GM10248 (cell line): ENCODE measurements around the gene AGPAT4.
"Not testable (repeated sequence)": the region's sequence is repeated elsewhere in the genome, so short reads cannot be mapped to it uniquely, and the experiment has no call there.

Source experiments
- CTCF ChIA-PET: fragments of 300-600 bp; sonication (Branson Sonifier 250); formaldehyde crosslinking; extraction: SDS; loops from one replicate; lab custom pipeline; 2021; ENCODE audit warnings: antibody characterized with exemption; lab: Yijun Ruan, JAX
- POLR2A ChIA-PET: fragments of 350-650 bp; sonication (Branson Sonifier 250); formaldehyde crosslinking; extraction: SDS; loops from one replicate; lab custom pipeline; 2020; ENCODE audit warnings: antibody characterized with exemption; lab: Yijun Ruan, JAX
- DNase-seq: peaks from one replicate; pipeline ENCODE4 v3.0.0; 2012; ENCODE audit errors: extremely low spot score
- TF ChIP-seq, protein P1 (sequence below): IDR thresholded peaks from 2 replicates; pipeline ENCODE4 v1.5.1; 2012; ENCODE audit warnings: mild to moderate bottlenecking, low read depth; ENCODE audit errors: extremely low read depth, missing control alignments, control extremely low read depth

The AGPAT4 gene, protein sequence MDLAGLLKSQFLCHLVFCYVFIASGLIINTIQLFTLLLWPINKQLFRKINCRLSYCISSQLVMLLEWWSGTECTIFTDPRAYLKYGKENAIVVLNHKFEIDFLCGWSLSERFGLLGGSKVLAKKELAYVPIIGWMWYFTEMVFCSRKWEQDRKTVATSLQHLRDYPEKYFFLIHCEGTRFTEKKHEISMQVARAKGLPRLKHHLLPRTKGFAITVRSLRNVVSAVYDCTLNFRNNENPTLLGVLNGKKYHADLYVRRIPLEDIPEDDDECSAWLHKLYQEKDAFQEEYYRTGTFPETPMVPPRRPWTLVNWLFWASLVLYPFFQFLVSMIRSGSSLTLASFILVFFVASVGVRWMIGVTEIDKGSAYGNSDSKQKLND

DNA sequence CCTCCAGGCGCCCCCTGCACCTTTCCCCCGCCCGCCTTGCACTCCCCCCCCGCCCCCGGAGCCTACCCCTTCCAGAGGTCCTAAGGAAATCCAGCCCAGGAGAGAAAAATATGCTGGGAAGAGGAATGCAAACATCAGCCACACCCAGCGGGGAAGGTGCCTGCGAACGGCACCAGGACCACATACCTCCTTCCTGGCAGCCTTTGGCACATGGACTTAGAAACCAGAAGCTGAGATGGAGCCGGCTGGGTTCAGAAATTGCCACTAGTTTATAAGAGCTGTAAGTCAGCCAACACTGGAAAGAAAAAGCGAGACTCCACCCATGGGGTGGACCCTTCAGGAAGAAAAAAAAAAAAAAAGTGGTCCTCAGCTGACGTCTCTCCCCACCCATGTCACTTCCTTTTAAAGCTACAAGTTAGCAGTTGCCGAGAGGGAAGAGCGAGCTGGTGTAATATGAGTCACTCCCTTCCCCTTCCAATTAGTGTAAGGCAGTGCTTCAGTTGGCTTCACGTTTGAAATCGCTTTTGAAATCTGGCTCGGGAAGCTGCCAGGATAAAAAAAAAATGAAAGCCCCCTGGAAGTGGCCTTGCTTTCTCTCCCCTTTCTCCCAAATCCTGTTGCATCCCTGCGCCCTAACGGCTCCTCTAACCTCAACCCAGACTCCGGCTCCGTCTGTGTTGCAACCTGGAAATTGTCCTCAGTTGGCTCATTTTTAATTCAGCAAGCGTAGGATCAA lies at the start of gene AGPAT4:
AGPAT4 (minus strand) TSS at position 310 of the 736 bp plus-strand sequence. CDS start 41,848 bp downstream, outside the sequence.
- ChIA-PET POLR2A (interaction anchor here (0.6 to 1.0 kb wide), 5 partner anchors 12 to 1336 kb away, joined by 3 to 5 read pairs (median 3); no protein-coding TSS in a partner anchor), CTCF (interaction anchor here (0.7 to 1.6 kb wide), 5 partner anchors 9 to 343 kb away, joined by 3 read pairs; no protein-coding TSS in a partner anchor)
- peak; percentile 89 for DNase-seq
- TF ChIP-seq, protein P1, sequence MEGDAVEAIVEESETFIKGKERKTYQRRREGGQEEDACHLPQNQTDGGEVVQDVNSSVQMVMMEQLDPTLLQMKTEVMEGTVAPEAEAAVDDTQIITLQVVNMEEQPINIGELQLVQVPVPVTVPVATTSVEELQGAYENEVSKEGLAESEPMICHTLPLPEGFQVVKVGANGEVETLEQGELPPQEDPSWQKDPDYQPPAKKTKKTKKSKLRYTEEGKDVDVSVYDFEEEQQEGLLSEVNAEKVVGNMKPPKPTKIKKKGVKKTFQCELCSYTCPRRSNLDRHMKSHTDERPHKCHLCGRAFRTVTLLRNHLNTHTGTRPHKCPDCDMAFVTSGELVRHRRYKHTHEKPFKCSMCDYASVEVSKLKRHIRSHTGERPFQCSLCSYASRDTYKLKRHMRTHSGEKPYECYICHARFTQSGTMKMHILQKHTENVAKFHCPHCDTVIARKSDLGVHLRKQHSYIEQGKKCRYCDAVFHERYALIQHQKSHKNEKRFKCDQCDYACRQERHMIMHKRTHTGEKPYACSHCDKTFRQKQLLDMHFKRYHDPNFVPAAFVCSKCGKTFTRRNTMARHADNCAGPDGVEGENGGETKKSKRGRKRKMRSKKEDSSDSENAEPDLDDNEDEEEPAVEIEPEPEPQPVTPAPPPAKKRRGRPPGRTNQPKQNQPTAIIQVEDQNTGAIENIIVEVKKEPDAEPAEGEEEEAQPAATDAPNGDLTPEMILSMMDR: no peak

DNA sequence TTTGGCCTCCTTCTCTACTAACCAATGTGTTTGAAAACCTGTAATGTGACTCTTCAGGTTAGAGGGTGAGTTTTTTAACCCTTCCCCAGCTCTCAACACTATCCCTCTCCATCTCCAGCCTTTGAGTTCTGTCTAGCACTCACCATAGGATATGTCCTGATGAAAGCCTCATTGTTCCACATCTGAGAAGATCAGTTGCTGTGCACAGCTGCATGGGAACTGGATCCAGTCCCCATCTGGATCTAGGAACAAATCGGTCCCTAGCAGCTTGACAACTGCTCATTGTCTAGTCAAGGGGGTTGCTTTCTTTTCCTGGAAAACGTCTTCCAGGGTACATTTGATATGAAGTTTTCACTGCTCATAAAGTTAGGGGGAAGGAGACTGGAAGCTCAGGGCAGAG lies 45.4 kb upstream of the AGPAT4 start:
- CTCF ChIA-PET: no interaction called here
- TF ChIP-seq, protein P1: no peak
- no peak for DNase-seq
- POLR2A ChIA-PET: no interaction called here

DNA sequence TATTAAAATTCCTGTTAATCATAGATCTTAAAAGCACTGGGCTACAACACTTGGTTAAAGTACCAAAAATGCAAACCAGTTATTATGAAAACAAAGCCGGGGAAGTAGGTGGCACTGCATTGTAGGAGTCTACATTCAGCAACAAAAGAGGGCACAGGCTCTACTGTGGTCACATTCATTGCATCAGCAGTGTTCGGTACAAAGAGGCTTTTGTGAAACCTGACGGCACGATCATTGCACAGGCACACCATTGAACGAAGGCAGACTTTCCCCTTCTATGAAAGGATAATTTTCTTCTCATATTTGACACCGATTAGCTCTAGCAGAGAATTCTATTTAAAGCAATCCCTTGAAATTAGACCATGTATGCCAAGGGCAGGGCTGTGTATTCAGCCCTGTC lies 44.6 kb upstream of the AGPAT4 start:
- CTCF ChIA-PET: no interaction called here
- no peak for DNase-seq
- TF ChIP-seq, protein P1: no peak
- POLR2A ChIA-PET: no interaction called here

DNA sequence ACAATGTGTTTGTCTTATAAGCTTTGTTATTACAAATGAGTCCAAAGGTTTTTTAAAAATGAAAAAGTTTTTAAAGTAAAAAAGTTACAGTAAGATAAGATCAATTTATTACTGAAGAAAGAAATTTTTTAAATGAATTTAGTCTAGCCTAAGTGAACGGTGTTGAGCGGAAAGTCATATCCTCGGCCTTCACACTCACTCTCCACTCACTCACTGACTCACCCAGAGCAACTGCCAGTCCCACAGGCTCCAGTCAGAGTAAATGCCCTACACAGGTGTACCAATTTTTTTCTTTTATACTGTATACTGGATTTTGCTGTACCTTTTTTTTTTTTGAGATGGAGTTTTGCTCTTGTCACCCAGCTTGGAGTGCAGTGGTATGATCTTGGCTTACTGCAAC lies 42.7 kb upstream of the AGPAT4 start:
- POLR2A ChIA-PET: no interaction called here
- no peak for DNase-seq
- CTCF ChIA-PET: interaction anchor here (1.0 kb wide), 2 partner anchors 13 to 14 kb away, joined by 3 read pairs; no protein-coding TSS in a partner anchor
- TF ChIP-seq, protein P1: no peak

DNA sequence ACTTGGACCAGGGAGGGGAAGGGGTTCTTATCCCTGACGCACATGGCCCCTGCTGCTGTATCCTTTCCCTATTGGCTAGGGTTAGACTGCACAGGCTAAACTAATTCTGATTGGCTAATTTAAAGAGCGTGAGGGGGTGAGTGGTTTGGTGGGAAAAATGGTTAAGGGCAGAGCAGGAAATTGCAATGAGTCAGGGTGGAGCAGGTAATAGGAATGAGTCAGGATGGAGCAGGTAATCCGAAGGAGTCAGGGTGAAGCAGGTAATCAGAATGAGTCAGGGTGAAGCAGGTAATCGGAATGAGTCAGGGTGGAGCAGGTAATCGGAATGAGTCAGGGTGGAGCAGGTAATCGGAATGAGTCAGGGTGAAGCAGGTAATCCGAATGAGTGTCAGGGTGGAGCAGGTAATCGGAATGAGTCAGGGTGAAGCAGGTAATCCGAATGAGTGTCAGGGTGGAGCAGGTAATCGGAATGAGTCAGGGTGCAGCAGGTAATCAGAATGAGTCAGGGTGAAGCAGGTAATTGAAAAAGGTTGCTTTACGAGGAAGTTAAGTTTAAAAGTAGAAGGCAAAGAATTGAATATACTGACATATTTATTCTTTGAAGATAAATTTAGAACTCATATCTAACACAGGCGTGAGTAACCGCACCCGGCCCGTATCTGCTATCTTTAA lies 41.5 kb upstream of the AGPAT4 start:
- DNase-seq, POLR2A ChIA-PET: not testable (repeated sequence)
- CTCF ChIA-PET: interaction anchor here (1.0 kb wide), 1 partner anchor 12 kb away, joined by 3 read pairs; no protein-coding TSS in a partner anchor

DNA sequence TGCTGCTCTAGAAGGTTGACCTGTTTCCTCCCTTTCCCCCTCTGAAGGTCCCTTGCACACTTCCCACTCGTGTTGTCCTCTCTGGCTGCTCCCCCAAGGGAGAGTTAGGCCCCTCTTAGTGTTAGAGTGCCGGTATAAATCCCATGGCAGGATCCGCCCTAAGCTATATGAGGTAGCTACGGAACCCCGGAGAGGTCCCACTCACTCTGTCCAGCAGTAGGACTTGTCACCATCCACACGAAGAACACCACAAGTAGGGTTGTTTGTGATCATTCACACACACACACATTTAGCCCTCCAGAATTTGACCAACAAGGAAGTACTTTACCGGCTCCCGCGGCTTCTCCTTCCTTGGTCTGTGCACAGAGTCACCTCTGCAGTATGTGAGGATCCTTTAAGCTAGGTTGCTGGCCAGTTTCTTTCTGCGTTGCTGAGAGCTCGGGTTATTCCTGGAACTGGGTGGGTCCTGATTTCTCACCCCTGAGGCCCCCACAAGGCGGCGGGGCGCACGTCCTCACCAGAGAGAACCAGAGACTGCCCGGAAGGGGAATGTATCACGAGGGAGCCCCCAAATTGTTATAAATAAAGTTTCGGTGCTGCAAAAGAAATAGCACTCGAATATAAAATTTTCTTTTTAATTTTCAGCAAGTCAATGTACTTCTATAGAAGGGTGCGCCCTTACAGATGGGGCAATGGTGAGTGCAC lies 40.8 kb upstream of the AGPAT4 start:
- CTCF ChIA-PET, DNase-seq, POLR2A ChIA-PET: not testable (repeated sequence)

DNA sequence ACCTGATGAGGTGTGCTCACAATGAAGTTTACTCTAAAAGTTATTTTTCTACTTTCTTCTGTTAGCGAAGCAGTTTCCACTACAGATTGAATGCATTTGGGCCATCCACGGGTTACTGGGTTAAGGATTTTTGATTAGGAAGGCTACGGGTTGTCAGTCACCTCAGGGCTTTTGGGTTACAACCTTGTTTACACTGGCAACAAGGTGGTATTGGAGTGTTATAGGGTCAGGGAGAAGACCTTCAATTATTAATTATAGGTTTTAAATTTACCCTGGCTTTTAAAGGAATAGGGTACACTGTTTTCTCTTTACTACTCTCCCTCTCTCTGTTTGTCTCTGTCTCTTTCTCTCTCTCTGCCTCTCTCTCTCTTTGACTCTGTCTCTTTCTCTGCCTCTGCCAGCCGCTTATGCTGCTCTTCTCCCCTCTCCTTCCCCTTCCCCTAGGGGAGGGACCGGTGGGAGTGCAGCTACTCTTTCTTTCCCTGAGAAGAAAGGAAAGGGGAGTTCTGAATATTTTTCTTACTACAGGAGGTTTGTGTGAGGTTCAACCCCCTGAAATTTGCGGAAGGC lies 40.2 kb upstream of the AGPAT4 start:
- no peak for DNase-seq
- ChIA-PET CTCF (no interaction called here), POLR2A (no interaction called here)
- TF ChIP-seq, protein P1: no peak

DNA sequence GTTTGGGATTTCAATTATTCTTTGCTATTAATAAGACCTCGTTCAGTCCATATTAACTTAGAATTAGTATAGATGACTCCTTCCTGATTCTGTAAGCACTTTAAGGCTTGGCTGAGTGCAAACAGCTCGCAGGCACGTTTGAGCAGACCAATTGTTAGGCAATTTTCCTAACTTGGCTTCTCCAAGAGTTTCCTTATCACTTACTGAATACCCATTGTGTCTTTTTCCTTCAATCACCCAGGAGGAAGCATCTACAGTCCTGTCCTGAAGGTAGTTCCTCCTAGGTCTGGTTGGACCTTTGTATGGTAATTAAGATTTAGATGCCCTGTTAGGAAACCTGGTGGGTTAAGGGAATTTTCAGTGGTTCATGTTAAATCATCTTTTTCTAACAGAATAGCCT lies 39.6 kb upstream of the AGPAT4 start:
- CTCF ChIA-PET, DNase-seq, POLR2A ChIA-PET: not testable (repeated sequence)

DNA sequence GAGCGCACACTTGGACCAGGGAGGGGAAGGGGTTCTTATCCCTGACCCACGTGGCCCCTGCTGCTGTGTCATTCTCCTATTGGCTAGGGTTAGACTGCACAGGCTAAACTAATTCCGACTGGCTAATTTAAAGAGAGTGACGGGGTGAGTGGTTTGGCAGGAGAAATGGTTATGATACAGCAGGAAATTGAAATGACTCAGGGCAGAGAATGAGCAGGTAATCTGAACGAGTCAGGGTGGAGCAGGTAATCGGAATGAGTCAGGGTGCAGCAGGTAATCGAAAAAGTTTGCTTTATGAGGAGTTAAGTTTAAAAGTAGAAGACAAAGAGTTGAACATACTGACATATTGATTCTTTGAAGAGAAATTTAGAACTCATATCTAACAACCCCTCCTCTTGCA lies 35.9 kb upstream of the AGPAT4 start:
- POLR2A ChIA-PET, CTCF ChIA-PET, DNase-seq: not testable (repeated sequence)
